ENCODE measurements around the gene SLC38A1. TPM values are rescaled to one million over a fixed set of nuclear protein-coding genes. Genes with fewer than 3 reads are reported as not detected.

SLC38A1 gene
- total RNA-seq, 1 experiment from 2014 or later = 107 TPM

GRCh38 chr12:46222636-46223035, 46.2 kb downstream of the SLC38A1 start:
- Histone ChIP-seq H3K27me3 (ENCODE audit: low read length) (no peaks in the 10 kb centered on the region), H3K79me2 (ENCODE audit: low read length) (peaks cover 79% of the 10 kb centered on the region), H4K20me1 (ENCODE audit: low read length) (0 out of 2 replicates have a peak, but pooled peaks cover 7% of the 10 kb centered on the region), H3K9me2 (replicated peaks; ENCODE audit: low read length) (no peaks in the 10 kb centered on the region), H3K4me3 (ENCODE audit: low read length) (no peak overlapping the region), H3K9me3 (ENCODE audit: low read length) (no peaks in the 10 kb centered on the region), H3K4me2 (ENCODE audit: low read length) (no peak overlapping the region), H3K4me1 (ENCODE audit: insufficient read depth, low read length) (peaks cover 43% of the 10 kb centered on the region), H3K36me3 (ENCODE audit: low read depth, low read length) (peaks cover 52% of the 10 kb centered on the region), H3K27ac (ENCODE audit: low read length) (no peak overlapping the region), H3F3A (ENCODE audit: low read length, unreplicated experiment) (no peaks in the 10 kb centered on the region), H3K9ac (ENCODE audit: low read length) (no peak overlapping the region), H2AFZ (ENCODE audit: low read length) (no peak overlapping the region)
- no TSS peak for BruUV-seq (replicated peaks)
- TF ChIP-seq EZH2phosphoT487 (IDR thresholded peaks at IDR 0.05; ENCODE audit: borderline replicate concordance, low read length) (no peak), EZH2 (IDR thresholded peaks at IDR 0.05; ENCODE audit: low read length, unreplicated experiment) (no peak), CTCF (conservative IDR thresholded peaks at IDR 0.05; ENCODE audit: low read depth, low read length) (no peak)
- ChIA-PET CTCF (no interaction called here), POLR2A (ENCODE audit: unreplicated experiment) (no interaction called here)
- intact Hi-C loops (cut with micrococcal nuclease) = no loop called here
- DNase-seq (no peak), ATAC-seq (no peak)

- Histone ChIP-seq H3K27me3 (ENCODE audit: low read length) (no peaks in the 10 kb centered on the region), H3K9me3 (ENCODE audit: low read length) (no peaks in the 10 kb centered on the region), H2AFZ (ENCODE audit: low read length) (no peak overlapping the region), H3K9me2 (replicated peaks; ENCODE audit: low read length) (no peaks in the 10 kb centered on the region), H3K4me3 (ENCODE audit: low read length) (no peak overlapping the region), H3K9ac (ENCODE audit: low read length) (no peak overlapping the region), H3K4me1 (ENCODE audit: insufficient read depth, low read length) (peaks cover 43% of the 10 kb centered on the region), H3K36me3 (ENCODE audit: low read depth, low read length) (peaks cover 53% of the 10 kb centered on the region), H3K27ac (ENCODE audit: low read length) (peak overlapping the region; percentile 81), H4K20me1 (ENCODE audit: low read length) (0 out of 2 replicates have a peak, but pooled peaks cover 7% of the 10 kb centered on the region), H3K79me2 (ENCODE audit: low read length) (peaks cover 77% of the 10 kb centered on the region), H3F3A (ENCODE audit: low read length, unreplicated experiment) (no peaks in the 10 kb centered on the region), H3K4me2 (ENCODE audit: low read length) (0 out of 2 replicates have a peak overlapping the region, but pooled peaks have one; percentile 8)
- TF ChIP-seq CTCF (conservative IDR thresholded peaks at IDR 0.05; ENCODE audit: low read depth, low read length) (no peak), EZH2phosphoT487 (IDR thresholded peaks at IDR 0.05; ENCODE audit: borderline replicate concordance, low read length) (no peak), EZH2 (IDR thresholded peaks at IDR 0.05; ENCODE audit: low read length, unreplicated experiment) (no peak)
- DNase-seq = peak; percentile 27
- intact Hi-C loops (cut with micrococcal nuclease) = no loop called here
- ChIA-PET POLR2A (ENCODE audit: unreplicated experiment) (interaction anchor here (0.6 kb wide), 1 partner anchor 146 kb away, joined by 3 read pairs; no protein-coding TSS in a partner anchor), CTCF (no interaction called here)
- no peak for ATAC-seq
- no TSS peak for BruUV-seq (replicated peaks)
Measured at GRCh38 chr12:46221255-46222128, 47.4 kb downstream of the SLC38A1 start.
